HEK293T (cell line): ENCODE measurements around the gene MRPL23.

ENCODE experiments used
- CTCF ChIA-PET: fragments of 350-600 bp; formaldehyde crosslinking; extraction: SDS; loops from one replicate; lab custom pipeline; 2021; ENCODE audit warnings: antibody characterized with exemption, inconsistent platforms; lab: Yijun Ruan, JAX
- POLR2A ChIA-PET: fragments of 350-600 bp; formaldehyde crosslinking; extraction: SDS; loops from one replicate; lab custom pipeline; 2020; ENCODE audit warnings: antibody characterized with exemption, inconsistent platforms; lab: Yijun Ruan, JAX
- DNase-seq: peaks from one replicate; pipeline ENCODE4 v3.0.0; 2012; ENCODE audit warnings: mixed read lengths; ENCODE audit errors: extremely low spot score
- ARNT ChIP-seq: fragments of 450-650 bp; IDR thresholded peaks from 2 replicates; pipeline ENCODE4 v1.6.1; 2017; ENCODE audit warnings: mild to moderate bottlenecking
- BHLHE40 ChIP-seq: fragments of 450-650 bp; IDR thresholded peaks from 2 replicates; pipeline ENCODE4 v1.6.1; 2016; ENCODE audit warnings: mild to moderate bottlenecking, moderate library complexity, borderline replicate concordance
- CTBP1 ChIP-seq: fragments of 450-650 bp; IDR thresholded peaks from 2 replicates; pipeline ENCODE4 v1.6.1; 2016; ENCODE audit warnings: borderline replicate concordance
- ELF4 ChIP-seq: fragments of 450-650 bp; IDR thresholded peaks from 2 replicates; pipeline ENCODE4 v1.6.1; 2017; ENCODE audit warnings: antibody characterized with exemption
- FOXA1 ChIP-seq: fragments of 450-650 bp; IDR thresholded peaks from 2 replicates; pipeline ENCODE4 v1.6.1; 2016; ENCODE audit warnings: mild to moderate bottlenecking
- FOXK2 ChIP-seq: fragments of 450-650 bp; IDR thresholded peaks from 2 replicates; pipeline ENCODE4 v1.6.1; 2016; ENCODE audit warnings: mild to moderate bottlenecking
- FOXM1 ChIP-seq: fragments of 450-650 bp; IDR thresholded peaks from 2 replicates; pipeline ENCODE4 v1.6.1; 2017; ENCODE audit warnings: mild to moderate bottlenecking, borderline replicate concordance
- HDGF ChIP-seq: fragments of 450-650 bp; IDR thresholded peaks from 2 replicates; pipeline ENCODE4 v1.6.1; 2017; ENCODE audit warnings: antibody characterized with exemption, borderline replicate concordance
- L3MBTL2 ChIP-seq: fragments of 450-650 bp; conservative IDR thresholded peaks from 2 replicates; pipeline ENCODE4 v1.6.1; 2016; ENCODE audit warnings: mild to moderate bottlenecking
- LEF1 ChIP-seq: fragments of 450-650 bp; IDR thresholded peaks from 2 replicates; pipeline ENCODE4 v1.6.1; 2017; ENCODE audit warnings: mild to moderate bottlenecking, borderline replicate concordance
- NFRKB ChIP-seq: fragments of 450-650 bp; IDR thresholded peaks from 2 replicates; pipeline ENCODE4 v1.6.1; 2016; ENCODE audit warnings: mild to moderate bottlenecking, moderate library complexity
- SP1 ChIP-seq: fragments of 450-650 bp; IDR thresholded peaks from 2 replicates; pipeline ENCODE4 v1.6.1; 2017
- SUZ12 ChIP-seq: fragments of 450-650 bp; IDR thresholded peaks from 2 replicates; pipeline ENCODE4 v1.6.1; 2016; ENCODE audit warnings: mild to moderate bottlenecking
- TARDBP ChIP-seq: fragments of 450-650 bp; IDR thresholded peaks from 2 replicates; pipeline ENCODE4 v1.6.1; 2016
- ZNF384 ChIP-seq: fragments of 450-650 bp; IDR thresholded peaks from 2 replicates; pipeline ENCODE4 v1.6.1; 2016
- TF ChIP-seq, protein P1 (sequence below): fragments of 450-650 bp; IDR thresholded peaks from 2 replicates; pipeline ENCODE4 v1.6.1; 2016

MRPL23 gene

DNA sequence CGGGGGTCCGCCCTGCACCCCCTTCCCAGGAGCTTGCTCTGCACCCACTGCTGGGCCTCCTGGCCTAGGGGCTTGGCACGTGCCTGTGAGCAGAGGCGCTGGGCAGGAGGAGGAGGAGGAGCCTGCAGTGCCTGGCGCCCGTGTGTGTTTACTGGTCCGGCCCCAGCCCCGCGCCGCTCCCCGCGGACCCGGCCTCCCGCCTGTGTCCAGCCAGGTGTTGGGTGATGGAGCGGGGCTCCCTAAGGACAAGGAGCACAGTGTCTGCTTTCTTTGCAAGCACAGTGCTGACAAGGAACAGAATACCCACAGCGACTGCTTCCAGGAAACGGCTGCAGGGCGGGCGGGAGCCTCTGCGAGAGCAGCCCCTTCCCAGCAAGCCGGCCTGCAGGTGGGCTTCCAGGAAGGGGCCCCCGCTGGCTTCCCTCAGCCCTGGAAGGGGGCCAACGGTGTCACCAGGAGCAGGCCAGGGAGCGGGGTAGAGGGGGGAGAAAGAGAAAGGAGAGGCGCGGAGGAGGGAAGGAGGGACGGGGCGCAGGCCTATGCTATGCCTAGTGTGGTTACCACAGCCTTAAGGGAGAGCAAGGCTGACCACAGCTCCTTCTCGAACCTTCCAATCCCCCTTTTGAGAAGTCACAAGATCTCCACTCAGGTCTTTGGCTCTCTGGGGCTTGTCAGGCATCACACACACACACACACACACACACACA, 43.9 kb downstream of the MRPL23 start:
- POLR2A ChIA-PET = interaction anchor here (0.6 kb wide), 1 partner anchor 38 kb away, joined by 3 read pairs; no protein-coding TSS in a partner anchor
- CTCF ChIA-PET = interaction anchor here (0.6 to 0.7 kb wide), 3 partner anchors 12 to 892 kb away, joined by 3 to 6 read pairs (median 4); no protein-coding TSS in a partner anchor
- TF ChIP-seq ZNF384 (no peak), HDGF (no peak), ELF4 (no peak), FOXA1 (no peak), ARNT (no peak), CTBP1 (no peak), BHLHE40 (no peak), FOXM1 (no peak), TARDBP (no peak), NFRKB (no peak), SP1 (no peak), SUZ12 (no peak), LEF1 (no peak), FOXK2 (no peak), L3MBTL2 (no peak)
- TF ChIP-seq, protein P1, sequence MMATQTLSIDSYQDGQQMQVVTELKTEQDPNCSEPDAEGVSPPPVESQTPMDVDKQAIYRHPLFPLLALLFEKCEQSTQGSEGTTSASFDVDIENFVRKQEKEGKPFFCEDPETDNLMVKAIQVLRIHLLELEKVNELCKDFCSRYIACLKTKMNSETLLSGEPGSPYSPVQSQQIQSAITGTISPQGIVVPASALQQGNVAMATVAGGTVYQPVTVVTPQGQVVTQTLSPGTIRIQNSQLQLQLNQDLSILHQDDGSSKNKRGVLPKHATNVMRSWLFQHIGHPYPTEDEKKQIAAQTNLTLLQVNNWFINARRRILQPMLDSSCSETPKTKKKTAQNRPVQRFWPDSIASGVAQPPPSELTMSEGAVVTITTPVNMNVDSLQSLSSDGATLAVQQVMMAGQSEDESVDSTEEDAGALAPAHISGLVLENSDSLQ = no peak
- no peak for DNase-seq

- ChIA-PET POLR2A (no interaction called here), CTCF (interaction anchor here (0.6 kb wide), 1 partner anchor 159 kb away, joined by 3 read pairs; no protein-coding TSS in a partner anchor)
- no peak for DNase-seq
- no peak for TF ChIP-seq L3MBTL2
- TF ChIP-seq BHLHE40 = no peak
- TF ChIP-seq FOXM1 = no peak
- no peak for TF ChIP-seq FOXA1
- no peak for TF ChIP-seq SP1
Observed at GRCh38 chr11:1992111-1992510, 45.0 kb downstream of the MRPL23 start.

- POLR2A ChIA-PET = no interaction called here
- CTCF ChIA-PET = no interaction called here
- TF ChIP-seq NFRKB (no peak), ELF4 (no peak), LEF1 (no peak), TARDBP (no peak), SP1 (no peak), ZNF384 (no peak), HDGF (no peak), CTBP1 (no peak)
- TF ChIP-seq, protein P1 = no peak
- no peak for DNase-seq
Observed at GRCh38 chr11:1994121-1994520, 47.0 kb downstream of the MRPL23 start.

GRCh38 chr11:1997755-1998154, 50.6 kb downstream of the MRPL23 start, which contains the start of gene H19:
TSS of gene H19 (minus strand) at chr11:1997842.
- ChIA-PET POLR2A (no interaction called here), CTCF (no interaction called here)
- no peak for TF ChIP-seq ARNT
- no peak for DNase-seq

GRCh38 chr11:1998290-1998689, 51.2 kb downstream of the MRPL23 start:
- TF ChIP-seq LEF1 = no peak
- no peak for TF ChIP-seq HDGF
- TF ChIP-seq, protein P1 = no peak
- no peak for TF ChIP-seq ARNT
- no peak for TF ChIP-seq ZNF384
- no peak for TF ChIP-seq ELF4
- TF ChIP-seq FOXM1 = no peak
- TF ChIP-seq L3MBTL2 = no peak
- TF ChIP-seq SP1 = no peak
- TF ChIP-seq FOXA1 = no peak
- TF ChIP-seq TARDBP = no peak
- no peak for TF ChIP-seq BHLHE40
- TF ChIP-seq CTBP1 = no peak
- TF ChIP-seq NFRKB = no peak
- no peak for TF ChIP-seq FOXK2
- TF ChIP-seq SUZ12 = no peak
- no peak for DNase-seq
- POLR2A ChIA-PET = no interaction called here
- CTCF ChIA-PET = no interaction called here

GRCh38 chr11:1998861-1999260, 51.7 kb downstream of the MRPL23 start:
- POLR2A ChIA-PET = no interaction called here
- no peak for DNase-seq
- TF ChIP-seq, protein P1 = no peak
- TF ChIP-seq NFRKB = no peak
- no peak for TF ChIP-seq LEF1
- TF ChIP-seq ELF4 = no peak
- TF ChIP-seq SP1 = no peak
- no peak for TF ChIP-seq CTBP1
- TF ChIP-seq BHLHE40 = no peak
- TF ChIP-seq FOXK2 = no peak
- TF ChIP-seq FOXM1 = no peak
- TF ChIP-seq SUZ12 = no peak
- TF ChIP-seq ARNT = no peak
- no peak for TF ChIP-seq L3MBTL2
- no peak for TF ChIP-seq HDGF
- TF ChIP-seq FOXA1 = no peak
- no peak for TF ChIP-seq TARDBP
- TF ChIP-seq ZNF384 = no peak
- CTCF ChIA-PET = interaction anchor here (0.9 kb wide), 1 partner anchor 121 kb away, joined by 3 read pairs; no protein-coding TSS in a partner anchor
